HG03196 (cell line): ENCODE measurements around the gene PSPH.
A peak's percentile ranks its signal among the peaks of the same experiment; 100 is the strongest.
"Not testable (repeated sequence)": the region's sequence is repeated elsewhere in the genome, so short reads cannot be mapped to it uniquely, and the experiment has no call there.

Experiments
- ATAC-seq: cut with Tn5 transposase; IDR thresholded peaks from one replicate; pipeline ENCODE4 v1.9.1; 2021; ENCODE audit not compliant: unreplicated experiment

Gene PSPH

GRCh38 chr7:56051339-56052191 lies at the start of gene PSPH, which contains the start of gene CCT6A:
Gene PSPH, minus strand, starts transcription at chr7:56051444. Its CDS starts 30,232 bp downstream, at chr7:56021212.
Gene CCT6A, plus strand, starts transcription at chr7:56051765. Its CDS starts 84 bp downstream, at chr7:56051849.
- ATAC-seq: peak; percentile 94

DNA sequence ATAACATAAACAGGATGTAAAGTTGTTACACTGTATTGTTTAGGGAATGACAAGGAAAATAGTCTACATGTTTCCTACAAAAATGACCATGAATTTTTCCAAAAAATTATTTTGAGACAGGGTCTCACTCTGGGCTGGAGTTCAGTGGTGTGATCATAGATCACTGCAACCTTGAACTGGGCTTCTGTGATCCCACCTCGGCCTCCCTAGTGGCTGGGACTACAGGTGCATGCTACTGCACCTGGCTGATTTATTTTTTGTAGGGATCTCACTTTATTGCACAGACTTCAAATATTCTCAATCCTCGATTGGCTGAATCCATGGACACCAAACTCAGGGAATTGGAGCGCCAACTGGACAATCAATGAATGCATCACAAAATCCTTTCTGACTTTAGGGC lies 48.4 kb upstream of the PSPH start:
- no peak for ATAC-seq

- ATAC-seq: not testable (repeated sequence)
These were observed 47.2 kb upstream of the PSPH start for GRCh38 chr7:56098187-56099008.

GRCh38 chr7:56097700-56098099 lies 46.5 kb upstream of the PSPH start:
- ATAC-seq: no peak

- no peak for ATAC-seq
These were observed 41.7 kb upstream of the PSPH start, which contains the start of gene PHKG1 for GRCh38 chr7:56092789-56093531. Gene PHKG1, minus strand, starts transcription at chr7:56092952. Its CDS starts 4,011 bp downstream, at chr7:56088941.

GRCh38 chr7:56092388-56092787 lies 41.1 kb upstream of the PSPH start:
- not testable (repeated sequence) for ATAC-seq

DNA sequence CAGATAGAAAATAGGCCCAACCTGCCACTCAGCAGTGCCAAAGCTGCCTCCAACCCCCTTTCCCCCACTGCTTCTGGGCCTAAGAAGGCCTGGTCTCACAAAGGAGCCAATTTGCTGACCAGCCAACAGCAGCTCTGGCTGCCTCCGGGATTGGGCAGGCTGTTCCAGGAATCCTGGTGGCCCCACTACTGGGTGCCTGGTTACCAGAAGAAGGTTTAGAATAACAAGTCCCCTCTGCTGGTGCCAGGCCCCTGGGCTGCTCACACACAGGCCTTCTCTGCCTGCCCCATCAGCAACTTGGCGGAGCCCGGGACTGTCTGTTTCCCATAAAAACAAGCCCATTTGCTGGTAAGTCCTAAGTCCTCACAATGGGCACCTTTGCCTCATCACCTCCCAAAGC lies 40.3 kb upstream of the PSPH start:
- no peak for ATAC-seq

DNA sequence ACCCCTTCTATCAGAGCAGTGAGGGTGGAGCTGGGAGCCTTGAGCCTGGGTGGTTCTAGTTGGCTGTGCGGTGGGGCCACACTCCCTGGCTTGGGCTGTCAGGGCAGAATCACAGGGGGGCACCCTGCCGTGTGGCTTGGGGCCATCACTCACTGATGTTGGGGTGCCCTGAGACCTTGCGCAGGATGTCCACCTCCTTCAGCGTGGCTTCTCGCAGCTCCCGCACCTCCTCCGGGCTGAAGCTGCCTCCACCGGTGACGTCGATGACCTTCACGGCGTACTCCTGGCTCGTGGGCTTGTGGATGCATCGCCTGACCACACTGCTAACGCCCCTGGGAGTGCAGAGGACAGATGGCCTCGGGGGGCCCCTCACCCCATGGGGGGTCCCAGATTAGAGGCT lies 36.2 kb upstream of the PSPH start:
- ATAC-seq: no peak

DNA sequence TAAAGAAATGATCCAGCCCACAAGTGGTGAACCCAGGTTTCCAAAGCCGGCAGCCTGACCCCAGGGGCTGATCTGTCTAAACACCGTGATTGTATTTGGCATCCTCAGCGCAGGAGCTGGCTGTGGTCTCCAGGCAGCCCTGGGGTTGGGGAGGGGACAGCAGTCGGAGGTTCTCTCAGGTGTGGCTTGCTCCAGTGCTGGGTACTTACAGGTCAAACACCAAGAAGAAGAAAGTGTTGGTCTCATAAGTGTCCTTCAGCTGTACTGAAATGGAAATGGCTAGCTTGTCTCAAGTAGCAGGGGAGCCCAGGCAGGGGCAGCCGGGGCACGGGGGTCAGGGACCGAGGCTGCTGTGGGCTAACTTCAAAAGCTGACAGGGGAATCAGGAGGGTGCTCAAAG lies 35.5 kb upstream of the PSPH start:
- ATAC-seq: no peak

DNA sequence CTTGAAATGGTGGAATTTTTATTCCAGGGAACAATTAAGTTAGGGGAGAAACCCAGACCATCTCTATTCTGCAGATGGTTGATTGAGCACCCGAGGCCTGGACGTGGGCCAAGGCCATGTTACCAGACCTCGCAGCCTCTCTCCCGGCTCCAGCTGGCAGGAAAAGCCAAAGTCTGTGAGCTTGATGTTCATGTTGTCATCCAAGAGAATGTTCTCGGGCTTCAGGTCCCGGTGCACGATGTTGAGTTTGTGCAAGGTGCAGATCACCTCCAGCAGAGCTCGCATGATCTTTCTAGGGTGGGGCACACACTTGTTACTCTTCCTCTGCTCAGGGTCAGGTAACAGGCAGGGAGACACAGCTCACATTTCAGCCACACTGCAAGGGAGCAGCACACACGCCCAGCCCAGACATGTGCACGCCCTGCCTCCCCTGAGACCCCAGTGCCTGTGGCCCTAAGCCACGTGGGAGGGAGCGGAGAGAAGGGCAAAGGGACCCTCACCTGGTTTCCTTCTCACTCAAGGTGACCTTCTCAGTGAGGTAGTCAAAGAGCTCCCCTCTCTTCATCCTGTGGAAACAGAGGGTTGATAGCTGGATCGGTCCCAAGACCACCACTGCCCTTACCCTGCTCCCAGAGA lies 32.0 kb upstream of the PSPH start:
- ATAC-seq: no peak

GRCh38 chr7:56081626-56082340 lies 30.5 kb upstream of the PSPH start:
- no peak for ATAC-seq

DNA sequence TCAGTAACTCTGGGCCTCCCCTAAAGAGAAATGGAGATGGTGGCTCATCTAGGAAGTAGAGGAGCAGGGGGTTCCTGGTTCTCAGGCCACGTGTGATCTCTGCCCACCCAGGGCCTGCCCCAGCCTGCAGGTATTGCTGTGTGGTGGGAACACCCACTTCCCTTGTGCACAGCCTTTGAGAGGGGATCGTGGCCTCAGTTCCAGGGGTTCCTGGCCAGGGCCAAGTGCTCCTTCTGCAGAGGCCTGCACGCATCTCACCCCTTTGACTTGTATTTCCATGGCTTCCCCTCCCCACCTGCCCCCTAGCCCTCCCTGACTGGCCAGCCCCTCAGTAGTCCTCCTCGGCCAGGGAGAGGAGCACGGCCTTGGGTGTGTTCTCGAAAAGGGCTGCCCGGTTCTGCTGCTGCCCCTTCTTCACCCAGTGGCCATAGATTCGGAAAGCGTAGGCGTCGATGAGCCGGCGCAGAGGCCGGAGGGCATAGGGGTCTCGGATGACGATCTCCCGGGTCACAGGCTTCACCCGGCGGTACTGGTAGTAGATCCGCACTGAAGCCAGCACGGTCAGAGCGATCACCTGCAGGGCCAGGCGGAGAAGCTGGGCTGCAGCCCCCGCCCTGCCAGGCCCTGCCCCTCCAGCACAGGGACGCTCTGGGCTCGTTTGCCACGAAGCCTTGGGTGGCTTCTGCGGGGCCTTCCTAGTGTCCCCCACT lies 29.6 kb upstream of the PSPH start:
- ATAC-seq: not testable (repeated sequence)

DNA sequence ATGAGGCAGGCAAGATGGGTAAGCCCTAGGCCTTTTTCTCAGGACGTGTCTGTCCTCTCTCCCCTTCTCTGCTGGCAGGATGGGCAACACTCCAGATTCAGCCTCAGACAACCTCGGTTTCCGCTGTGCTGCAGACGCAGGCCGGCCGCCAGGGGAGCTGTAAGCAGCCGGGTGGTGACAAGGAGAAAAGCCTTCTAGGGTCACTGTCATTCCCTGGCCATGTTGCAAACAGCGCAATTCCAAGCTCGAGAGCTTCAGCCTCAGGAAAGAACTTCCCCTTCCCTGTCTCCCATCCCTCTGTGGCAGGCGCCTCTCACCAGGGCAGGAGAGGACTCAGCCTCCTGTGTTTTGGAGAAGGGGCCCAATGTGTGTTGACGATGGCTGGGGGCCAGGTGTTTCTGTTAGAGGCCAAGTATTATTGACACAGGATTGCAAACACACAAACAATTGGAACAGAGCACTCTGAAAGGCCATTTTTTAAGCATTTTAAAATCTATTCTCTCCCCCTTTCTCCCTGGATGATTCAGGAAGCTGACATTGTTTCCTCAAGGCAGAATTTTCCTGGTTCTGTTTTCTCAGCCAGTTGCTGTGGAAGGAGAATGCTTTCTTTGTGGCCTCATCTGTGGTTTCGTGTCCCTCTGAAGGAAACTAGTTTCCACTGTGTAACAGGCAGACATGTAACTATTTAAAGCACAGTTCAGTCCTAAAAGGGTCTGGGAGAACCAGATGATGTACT lies 28.4 kb upstream of the PSPH start:
- no peak for ATAC-seq

DNA sequence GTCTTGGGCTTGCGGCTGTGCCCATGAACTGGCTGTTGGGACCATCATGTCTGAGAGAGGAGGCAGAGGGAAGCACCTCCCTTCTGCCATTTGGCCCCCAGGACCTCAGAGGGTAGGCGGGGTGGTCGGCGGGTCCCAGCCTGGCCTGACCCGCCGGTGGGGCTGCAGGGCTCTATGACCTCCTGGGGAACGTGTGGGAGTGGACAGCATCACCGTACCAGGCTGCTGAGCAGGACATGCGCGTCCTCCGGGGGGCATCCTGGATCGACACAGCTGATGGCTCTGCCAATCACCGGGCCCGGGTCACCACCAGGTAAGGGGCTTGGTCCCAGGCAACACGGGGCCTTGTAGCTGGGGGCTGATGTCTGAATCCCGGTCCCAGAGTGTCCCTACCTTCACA lies 27.0 kb upstream of the PSPH start:
- ATAC-seq: no peak

GRCh38 chr7:56077681-56078080 lies 26.4 kb upstream of the PSPH start:
- ATAC-seq: no peak

DNA sequence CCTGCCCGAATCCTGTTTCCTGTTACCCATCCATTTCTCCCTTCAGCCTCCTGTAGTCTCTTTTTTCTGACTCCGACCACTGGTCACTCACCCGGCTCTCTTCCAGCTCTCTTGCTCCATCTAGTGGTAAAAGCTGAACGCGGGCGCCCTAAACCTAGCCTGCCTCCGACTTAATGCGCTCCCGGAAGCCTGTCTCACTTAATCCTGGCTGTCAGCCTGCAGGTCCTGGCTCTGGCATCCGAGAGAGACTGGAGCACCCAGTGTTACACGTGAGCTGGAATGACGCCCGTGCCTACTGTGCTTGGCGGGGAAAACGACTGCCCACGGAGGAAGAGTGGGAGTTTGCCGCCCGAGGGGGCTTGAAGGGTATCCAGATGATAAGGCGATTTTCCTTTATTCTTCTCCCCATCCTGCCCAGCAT lies 23.1 kb upstream of the PSPH start:
- peak; percentile 83 for ATAC-seq

DNA sequence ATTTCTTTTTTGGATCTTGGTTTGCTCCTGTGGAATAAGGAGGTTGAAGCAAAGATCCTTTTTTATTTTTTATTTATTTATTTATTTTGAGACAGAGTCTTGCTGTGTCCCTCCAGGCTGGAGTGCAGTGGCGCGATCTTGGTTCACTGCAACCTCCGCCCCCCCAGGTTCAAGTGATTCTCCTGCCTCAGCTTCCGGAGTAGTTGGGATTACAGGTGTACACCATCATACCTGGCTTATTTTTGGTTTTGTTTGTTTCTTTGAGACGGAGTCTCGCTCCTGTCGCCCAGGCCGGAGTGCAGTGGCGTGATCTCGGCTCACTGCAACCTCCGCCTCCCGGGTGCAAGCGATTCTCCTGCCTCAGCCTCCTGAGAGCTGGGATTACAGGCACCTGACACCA lies 15.1 kb upstream of the PSPH start:
- ATAC-seq: not testable (repeated sequence)

- peak; percentile 88 for ATAC-seq
These were observed 12.8 kb upstream of the PSPH start, which contains the start of gene SUMF2 for GRCh38 chr7:56063882-56064625. Gene SUMF2, plus strand, starts transcription at chr7:56064286. Its CDS starts 26 bp downstream, at chr7:56064312.
